Posterior cingulate gyrus (tissue), 11 donors: ENCODE data around the gene UBA1.

ENCODE experiments used
- DNase-seq, 10 donors: peaks; one replicate each; pipeline versions ENCODE4 v3.0.0 to v3.0.0-alpha.2; 2020 to 2021; ENCODE audit warnings: mixed read lengths in 3 of 10
- intact Hi-C: fragments of 100-400 bp; cut with DNase I; formaldehyde crosslinking; loops from one replicate; pipeline ENCODE4 v1.15.1; 2023

UBA1 gene

DNA sequence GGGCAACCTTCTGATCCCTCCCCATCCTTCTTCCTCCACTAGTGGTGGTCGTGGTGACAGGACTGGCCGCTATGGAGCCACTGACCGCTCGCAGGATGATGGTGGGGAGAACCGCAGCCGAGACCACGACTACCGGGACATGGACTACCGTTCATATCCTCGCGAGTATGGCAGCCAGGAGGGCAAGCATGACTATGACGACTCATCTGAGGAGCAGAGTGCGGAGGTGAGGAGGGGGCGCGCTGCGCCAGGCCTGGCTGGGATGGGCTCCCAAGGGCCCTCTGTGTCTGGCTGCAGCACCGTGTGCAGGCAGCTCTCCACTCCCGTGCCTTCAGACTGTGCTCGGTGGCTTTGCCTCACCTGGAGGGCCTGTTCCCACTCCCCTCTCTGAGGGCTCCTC is 24.4 kb upstream of the UBA1 start:
- intact Hi-C loops: no loop called here
- DNase-seq: peak in 2 of 10 donors; percentile 47 to 77

DNA sequence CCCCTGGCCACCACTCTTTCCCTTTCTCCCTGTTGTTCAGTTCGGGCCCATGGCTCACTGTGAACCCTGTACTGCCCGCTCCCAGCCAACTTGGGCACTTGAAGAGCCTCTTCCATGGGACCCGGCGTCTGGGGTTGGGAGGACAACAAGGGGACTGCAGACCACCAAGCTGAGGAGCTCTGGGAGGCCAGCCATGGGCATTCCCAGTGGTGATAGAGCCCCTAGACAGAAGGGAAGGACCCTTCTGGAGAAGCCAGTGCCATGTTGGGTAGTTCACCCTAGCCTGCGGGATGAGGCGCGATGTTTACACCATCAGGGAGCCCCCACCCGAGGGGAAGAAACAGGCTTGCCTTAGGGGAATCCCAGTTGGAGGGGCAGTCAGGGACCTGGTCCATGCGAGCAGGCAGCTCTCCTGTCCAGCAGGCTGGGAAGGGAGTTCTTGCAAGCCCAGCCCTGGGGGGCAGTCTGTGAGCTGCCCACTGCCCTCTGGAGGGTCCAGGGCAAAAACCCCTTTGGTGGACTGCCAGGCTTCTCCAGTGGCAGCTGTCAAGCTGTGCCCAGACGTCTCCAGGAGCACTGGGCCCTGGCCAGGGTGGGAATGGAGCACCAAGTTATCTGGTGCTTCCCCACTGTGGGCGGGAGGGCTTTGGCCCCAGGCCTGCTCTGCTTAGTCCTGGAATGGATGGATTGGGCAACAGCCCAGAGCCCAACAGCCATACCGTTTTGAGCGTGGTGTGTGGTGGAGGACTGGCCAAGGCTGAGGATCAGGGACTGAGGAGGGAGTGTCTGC is 23.7 kb upstream of the UBA1 start:
- peak in 3 of 10 donors; percentile 68 to 83 (median 83) for DNase-seq
- intact Hi-C loops: no loop called here

DNA sequence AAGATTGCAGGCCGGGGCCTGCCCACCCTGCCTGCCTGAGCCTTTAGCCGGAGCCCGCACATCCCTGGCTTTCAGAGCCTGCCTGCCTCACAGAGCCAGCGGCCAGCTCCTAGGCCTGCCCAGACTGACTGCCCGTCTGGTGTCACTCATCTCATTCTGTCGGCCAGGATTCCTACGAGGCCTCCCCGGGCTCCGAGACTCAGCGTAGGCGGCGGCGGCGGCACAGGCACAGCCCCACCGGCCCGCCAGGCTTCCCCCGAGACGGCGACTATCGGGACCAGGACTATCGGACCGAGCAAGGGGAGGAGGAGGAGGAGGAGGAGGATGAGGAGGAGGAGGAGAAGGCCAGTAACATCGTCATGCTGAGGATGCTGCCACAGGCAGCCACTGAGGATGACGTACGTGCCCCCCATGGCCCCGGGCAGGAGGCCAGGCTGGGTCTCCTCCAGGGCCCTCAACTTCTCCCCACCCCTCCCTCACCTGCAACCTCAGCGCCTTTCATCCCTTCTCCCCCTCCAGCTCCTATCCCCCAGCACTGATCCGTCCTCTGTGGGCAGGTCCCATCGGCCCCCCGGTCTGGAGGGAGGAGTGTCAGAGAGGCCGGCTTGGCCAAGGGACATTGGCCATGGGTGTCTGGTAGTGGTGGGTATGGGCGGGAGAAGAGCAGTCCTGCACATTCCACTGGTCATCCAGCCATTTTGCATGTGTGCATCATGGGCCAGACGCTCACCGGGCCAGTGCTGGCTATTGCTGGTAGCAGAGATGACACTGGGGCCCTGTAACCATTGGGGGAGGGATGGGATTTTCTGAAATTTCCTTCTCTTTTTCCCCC is 22.6 kb upstream of the UBA1 start:
- intact Hi-C loops: no loop called here
- peak in 3 of 10 donors; percentile 47 to 75 (median 57) for DNase-seq

DNA sequence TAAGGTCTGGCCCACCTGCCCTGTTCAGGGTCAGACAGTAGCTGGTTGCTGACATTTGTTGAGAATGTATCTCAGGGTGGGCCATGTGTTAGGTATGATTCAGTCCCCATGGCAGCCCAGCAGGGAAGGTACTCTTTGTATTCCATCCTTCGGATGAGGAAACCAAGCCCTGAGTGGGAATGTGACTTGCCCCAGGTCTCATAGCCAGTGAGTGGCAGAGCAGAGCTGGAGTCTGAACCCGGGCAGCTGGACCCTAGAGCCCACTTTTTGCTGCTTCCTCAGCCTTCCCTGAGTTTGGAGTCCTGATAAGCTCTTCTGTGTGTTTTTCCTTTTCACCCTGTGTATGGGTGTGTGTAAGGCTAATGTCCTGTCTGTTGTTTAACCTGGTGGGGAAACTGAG is 21.6 kb upstream of the UBA1 start:
- intact Hi-C loops: no loop called here
- DNase-seq: peak in 2 of 10 donors; percentile 25 to 67

DNA sequence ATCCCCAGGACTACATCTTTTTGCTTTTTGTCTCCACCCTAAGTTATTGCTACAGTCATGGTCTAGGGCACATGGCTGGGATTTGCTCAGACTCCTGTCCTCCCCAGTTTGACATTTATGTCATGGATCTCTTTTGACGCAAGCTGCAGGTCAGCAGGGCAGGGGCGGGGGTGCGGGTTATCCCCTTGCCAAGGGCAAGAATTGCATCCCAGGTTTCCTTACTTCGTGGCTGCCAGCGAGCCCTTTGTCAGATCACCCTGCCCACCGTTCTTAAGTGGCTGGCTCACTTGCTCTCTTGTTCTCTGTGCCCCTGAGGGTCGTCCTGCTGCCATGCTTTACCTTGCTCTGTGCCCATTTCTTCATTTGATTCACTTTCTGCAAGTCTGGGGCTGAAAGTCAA is 21.1 kb upstream of the UBA1 start:
- intact Hi-C loops: no loop called here
- peak in 1 of 10 donors; percentile 29 for DNase-seq

DNA sequence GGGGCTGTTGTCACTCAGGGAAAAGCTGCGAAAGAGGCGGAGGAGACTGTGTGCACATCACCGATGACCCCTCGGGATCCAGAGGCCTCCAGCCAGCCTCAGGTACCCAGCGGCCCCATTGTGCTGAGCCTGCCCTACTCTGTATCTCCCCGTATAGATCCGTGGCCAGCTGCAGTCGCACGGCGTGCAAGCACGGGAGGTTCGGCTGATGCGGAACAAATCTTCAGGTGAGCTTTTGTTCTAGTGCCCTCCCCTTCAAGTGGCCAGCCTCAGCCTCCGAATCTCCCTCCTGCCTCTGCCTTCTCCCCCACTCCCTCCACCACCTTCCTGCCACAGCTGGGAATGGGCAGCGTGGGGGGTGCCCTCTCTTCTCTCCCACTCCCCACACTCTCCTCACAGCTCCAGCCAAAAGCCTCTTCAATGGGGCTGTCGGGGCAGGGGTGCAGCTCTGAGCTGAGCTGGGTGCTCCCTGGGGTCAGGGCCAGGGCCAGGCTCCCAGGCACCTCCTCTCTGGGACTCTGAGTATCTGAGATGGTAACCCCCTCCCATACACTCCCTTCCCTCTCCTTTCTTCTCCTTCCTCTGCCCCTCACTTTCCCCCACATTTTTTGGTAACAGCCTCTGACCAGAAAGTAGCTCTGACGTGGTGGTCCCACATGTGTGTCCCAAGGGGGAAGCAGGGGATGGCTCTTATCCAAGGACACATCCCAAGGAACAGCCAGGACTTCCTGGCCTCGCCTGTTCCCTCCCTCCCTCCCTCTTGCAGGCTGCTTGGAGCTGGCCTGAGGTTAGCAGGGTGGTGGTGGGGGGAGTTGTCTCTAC is 20.4 kb upstream of the UBA1 start:
- DNase-seq: peak in 3 of 10 donors; percentile 35 to 74 (median 63)
- intact Hi-C loops: no loop called here

DNA sequence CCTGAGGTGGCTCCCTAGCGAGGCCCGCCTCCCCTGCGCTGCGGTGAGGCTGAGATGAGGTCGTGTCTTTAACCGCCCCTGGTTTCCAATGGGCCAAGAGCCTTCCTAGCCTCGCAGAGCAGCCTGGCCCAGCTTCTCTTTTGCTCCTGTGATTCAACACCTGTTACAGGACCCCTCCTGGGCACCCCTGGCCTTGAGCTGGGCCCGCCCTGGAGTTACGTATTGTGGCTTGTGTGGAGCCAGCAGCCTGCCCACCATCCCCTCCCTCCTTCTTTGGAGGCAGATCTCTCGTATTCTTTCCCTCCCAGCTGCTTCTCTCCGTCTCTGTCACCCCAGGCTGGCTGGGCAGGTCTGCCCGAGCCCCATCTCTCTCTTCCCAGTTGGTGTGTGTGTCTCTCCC is 19.3 kb upstream of the UBA1 start:
- intact Hi-C loops: no loop called here
- peak in 2 of 10 donors; percentile 34 to 52 for DNase-seq

DNA sequence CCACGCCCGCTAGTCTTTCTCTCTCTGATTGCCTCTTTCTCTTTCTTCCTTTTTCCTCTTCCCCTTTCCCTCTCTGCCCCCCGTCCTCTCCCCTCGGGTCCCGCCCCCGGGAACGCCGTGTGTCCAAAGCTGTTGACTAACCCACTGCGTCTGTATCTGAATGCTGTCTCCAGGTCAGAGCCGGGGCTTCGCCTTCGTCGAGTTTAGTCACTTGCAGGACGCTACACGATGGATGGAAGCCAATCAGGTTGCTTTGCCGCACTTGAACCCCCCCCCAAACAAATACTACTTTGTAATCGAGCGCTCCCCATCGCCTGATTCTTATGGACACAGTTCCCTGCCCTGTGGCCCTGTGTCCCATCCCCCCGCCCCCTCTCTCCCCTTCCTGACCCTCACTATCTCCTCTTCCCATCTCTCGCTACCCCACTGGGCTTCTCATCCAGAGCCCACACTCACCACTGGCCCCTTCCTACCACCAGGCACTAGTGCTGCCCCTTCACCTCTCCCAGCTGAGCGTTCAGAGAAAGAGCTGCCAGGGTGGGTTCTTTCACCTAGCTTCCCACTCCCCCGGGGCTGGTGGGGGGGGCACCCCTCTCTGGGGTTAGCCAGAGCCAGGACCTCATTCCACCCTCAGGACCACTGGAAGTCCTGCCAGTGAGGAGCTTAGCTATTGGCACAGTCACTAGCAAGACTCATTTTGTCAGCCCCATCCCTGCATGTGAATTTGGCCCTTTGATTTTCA is 18.6 kb upstream of the UBA1 start:
- DNase-seq: peak in 3 of 10 donors; percentile 17 to 51 (median 36)
- intact Hi-C loops: no loop called here

DNA sequence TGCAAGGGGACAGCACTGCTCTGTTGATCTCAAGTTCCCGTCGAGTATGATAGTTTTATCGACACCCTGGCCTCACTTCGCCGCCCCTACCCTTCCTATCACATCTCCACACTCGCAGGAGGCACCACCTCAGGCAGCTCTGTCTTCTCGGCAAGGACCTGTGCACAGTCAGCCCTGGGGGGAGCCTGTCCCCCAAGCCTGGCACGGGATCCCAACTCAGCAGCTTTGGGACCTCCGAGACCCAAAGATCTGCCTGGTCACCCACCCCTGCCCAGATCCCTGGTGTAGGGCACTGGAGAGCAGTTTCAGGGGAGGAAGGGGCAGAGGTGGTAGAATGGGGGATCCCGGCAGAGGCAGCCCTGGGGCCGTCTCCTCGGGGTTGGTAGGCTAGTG is 18.0 kb upstream of the UBA1 start:
- DNase-seq: peak in 3 of 10 donors; percentile 30 to 57 (median 48)
- intact Hi-C loops: no loop called here

DNA sequence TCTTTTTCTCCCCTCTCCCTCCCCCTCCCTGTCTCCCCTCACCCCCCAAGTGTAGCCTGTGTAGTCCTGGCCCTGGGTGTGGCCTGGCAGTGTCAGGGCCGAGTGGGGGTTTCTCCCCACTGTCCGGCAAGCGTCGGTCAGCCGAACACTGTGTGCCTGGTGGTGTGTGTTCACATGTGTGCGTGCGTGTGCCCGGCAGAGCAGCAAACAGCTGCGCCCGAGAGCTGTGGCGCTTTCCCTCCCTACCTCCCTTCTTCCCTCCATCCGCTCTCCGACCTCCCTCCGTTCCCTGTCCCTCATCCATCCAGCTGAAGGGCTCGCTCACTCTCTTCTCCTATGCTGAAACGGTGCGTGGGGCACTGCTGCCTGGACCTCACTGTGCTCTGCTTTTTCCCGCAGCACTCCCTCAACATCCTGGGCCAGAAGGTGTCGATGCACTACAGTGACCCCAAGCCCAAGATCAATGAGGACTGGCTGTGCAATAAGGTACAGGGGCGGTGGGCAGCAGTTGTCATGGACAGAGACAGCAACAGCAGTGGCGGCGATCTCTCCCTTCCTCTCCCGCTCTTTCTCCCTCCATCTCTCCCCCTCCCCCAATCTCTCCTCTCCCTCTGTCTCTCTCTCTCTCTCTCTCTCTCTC is 17.4 kb upstream of the UBA1 start:
- DNase-seq: peak in 2 of 10 donors; percentile 37 to 57
- intact Hi-C loops: no loop called here

DNA sequence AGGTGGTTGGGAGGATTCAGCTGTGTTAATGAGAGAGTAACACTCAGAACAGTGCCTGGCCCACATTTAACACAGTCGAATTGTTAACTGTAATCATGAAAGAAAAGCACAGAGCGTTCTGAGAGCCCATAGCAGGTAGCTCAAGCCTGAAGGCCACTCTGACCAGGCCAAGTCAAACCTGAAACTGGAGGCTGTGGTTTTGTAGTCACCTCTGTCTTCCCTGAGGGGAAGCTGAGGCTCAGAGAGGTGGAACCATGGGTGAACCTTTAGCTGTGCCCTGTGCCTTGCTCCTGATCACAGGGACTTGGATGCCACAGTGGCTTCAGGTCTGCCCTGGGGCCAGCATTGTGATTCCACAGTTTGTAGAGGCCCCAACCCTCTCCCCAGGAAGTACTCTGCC is 16.6 kb upstream of the UBA1 start:
- DNase-seq: peak in 3 of 10 donors; percentile 29 to 38 (median 35)
- intact Hi-C loops: no loop called here

DNA sequence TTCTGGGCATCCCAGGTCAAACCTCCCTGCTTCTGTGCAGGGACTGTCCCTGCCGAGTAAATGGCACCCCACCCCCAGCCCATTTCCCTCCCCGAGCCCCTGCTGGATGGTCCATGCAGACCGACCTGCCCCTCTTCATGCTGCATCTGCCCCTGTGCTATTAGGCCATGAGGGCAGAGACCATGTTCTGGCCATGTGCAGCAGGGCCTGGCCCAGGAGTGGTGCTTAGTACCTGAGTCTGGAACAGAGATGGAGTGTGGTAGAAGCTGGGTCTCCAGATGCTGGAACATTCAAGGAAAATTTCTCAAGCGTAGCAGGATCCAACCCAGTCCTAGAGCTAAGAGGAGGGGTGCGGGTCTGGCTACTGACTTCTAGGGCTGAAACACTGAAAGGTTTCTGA is 15.3 kb upstream of the UBA1 start:
- peak in 3 of 10 donors; percentile 54 to 56 (median 55) for DNase-seq
- intact Hi-C loops: no loop called here

DNA sequence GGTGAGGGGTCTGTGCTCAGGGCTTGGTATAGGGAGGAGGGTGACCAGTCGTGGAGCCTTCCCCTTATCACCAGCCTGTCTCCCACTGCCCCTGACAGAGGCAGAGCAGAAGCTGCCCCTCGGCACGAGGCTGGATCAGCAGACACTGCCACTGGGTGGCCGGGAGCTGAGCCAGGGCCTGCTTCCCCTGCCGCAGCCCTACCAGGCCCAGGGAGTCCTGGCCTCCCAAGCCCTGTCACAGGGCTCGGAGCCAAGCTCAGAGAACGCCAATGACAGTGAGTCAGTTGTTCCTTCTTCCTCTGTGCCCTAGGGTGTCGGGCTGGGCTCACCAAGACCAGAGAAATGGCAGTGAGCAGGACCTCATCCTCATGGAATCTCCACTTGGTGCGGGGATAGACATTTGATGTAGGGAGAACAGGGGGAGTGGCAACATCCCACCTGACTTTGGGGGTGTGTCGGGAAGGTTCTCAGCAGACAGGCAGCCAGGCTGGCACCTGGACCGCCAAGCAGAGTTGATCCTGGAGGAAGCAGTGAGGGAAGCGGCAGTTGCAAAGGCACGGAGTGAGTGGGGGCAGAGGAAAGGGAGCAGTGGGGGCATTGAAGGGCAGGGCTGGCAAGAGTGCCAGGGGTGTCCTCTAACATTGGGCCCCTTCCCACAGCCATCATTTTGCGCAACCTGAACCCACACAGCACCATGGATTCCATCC is 14.3 kb upstream of the UBA1 start:
- intact Hi-C loops: no loop called here
- peak in 9 of 10 donors; percentile 32 to 95 (median 62) for DNase-seq

DNA sequence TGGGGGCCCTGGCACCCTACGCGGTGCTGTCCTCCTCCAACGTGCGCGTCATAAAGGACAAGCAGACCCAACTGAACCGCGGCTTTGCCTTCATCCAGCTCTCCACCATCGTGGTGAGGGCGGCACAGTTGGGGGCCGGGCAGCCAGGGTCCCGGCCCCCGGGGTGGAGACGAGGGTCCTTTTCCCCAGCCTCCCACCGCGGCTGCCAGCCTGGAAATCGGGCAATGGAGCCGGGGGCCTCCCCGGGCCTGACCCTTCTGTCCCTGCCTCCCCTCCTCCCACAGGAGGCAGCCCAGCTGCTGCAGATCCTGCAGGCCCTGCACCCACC is 13.7 kb upstream of the UBA1 start:
- intact Hi-C loops: no loop called here
- DNase-seq: peak in 3 of 10 donors; percentile 47 to 84 (median 50)

DNA sequence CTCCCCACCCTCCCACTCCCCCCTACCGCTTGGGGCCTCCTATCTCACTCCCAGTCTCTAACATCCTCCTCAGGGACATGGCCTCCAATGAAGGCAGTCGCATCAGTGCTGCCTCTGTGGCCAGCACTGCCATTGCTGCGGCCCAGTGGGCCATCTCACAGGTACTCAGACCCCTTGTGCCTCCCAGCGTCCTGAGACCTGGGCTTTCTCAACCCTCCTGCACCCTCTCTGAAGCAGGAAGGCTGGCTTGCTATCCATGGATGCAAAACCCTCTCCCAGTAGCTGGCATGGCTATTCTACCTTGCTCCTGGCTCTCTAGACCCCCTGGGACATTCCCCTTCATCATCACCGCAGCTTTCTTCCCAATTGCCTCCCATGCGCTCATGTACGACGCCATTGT is 13.3 kb upstream of the UBA1 start:
- peak in 3 of 10 donors; percentile 3 to 30 (median 29) for DNase-seq
- intact Hi-C loops: no loop called here

DNA sequence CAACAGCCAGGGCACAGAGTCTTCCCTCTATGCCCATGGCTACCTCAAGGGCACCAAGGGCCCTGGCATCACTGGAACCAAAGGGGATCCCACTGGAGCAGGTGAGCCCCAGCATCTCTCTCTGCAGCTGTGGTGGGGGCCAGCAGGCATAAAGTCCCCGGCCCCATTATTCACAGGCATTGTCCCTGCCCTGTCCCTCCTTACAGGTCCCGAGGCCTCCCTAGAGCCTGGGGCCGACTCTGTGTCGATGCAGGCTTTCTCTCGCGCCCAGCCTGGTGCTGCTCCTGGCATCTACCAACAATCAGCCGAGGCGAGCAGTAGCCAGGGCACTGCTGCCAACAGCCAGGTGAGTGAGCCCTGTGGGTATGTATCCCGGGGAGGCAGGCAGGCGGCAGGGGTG is 12.3 kb upstream of the UBA1 start:
- intact Hi-C loops: no loop called here
- peak in 3 of 10 donors; percentile 54 to 67 (median 67) for DNase-seq

DNA sequence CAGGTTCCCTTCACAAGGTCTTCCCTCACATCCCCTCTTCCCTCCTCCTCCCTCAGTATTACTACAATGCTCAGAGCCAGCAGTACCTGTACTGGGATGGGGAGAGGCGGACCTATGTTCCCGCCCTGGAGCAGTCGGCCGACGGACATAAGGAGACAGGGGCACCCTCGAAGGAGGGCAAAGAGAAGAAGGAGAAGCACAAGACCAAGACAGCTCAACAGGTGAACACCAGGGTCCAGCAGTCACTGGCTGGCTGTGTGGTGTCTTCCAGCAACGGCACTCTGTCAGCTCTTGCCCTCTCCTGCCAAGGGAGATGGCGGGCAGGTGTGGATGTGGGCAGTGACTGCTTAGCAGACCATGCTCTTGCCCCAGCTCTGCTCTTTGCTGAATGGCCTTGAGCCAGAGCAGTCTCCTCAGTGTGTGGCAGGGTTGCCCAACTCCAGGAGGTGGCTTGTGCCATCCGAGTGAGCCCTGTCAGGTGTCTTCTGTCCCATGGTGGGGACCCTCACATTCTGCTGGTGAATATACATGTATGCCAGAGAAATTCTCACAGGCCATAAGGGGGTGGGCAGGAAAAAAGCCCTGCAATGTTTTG is 11.4 kb upstream of the UBA1 start:
- intact Hi-C loops: no loop called here

DNA sequence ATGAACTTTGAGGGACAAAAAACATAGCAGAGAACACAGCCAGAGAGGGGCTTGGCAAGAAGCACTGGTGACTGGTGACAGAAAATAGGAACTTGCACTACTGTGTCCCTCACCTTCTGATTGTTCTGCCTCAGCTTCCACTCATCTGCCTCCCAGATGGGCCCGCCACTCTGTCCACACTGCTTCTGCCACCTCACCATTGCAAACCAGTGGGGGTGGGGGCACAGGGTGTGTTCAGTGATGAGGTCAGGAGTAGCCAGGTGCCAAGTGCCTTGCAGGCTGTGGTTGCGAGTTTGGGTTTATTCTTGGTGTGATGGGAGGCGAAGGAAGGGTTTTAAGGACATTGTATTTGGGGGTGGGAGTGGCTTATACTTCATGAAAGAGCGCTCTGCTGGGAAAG is 9.1 kb upstream of the UBA1 start:
- peak in 2 of 10 donors; percentile 15 to 18 for DNase-seq
- intact Hi-C loops: no loop called here

More for the DNA sequence above, 11.4 kb upstream of the UBA1 start:
- DNase-seq: peak in 3 of 10 donors; percentile 35 to 67 (median 46)
